Stimulated activated CD8-positive, alpha-beta memory T cell treated with anti-CD3 and anti-CD28 coated beads, Interleukin-7, amount 100 ng/mL, for 48 hours (primary cell): ENCODE results near the gene TRMU.

ENCODE experiments used
- DNase-seq, 2 donors: peaks; one replicate each; pipeline ENCODE4 v3.0.0-alpha.2; 2020; ENCODE audit warnings: low read depth in 1 of 2; ENCODE audit errors: extremely low read depth in 1 of 2

The TRMU gene

DNA sequence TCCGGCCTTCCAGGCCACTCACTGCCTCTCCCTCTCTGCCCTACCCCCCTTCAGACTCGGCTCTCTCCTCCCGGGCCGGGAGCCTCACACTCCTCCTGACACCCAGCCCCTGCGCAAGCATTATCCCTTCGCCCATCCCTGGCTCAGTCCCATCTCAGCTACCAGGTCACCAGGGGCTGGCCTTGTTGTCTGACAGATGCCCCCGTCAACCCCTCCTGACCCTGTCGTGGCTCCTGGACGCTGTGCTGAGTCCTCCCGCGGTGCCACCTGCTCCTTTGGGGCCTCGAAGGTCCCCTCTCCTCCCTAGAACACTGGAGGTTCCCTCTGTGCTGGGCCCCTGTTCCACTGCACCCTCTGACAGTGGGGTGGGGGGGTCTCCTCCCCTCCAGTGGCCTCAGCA is 32.9 kb downstream of the TRMU start:
- DNase-seq, result no peak

DNA sequence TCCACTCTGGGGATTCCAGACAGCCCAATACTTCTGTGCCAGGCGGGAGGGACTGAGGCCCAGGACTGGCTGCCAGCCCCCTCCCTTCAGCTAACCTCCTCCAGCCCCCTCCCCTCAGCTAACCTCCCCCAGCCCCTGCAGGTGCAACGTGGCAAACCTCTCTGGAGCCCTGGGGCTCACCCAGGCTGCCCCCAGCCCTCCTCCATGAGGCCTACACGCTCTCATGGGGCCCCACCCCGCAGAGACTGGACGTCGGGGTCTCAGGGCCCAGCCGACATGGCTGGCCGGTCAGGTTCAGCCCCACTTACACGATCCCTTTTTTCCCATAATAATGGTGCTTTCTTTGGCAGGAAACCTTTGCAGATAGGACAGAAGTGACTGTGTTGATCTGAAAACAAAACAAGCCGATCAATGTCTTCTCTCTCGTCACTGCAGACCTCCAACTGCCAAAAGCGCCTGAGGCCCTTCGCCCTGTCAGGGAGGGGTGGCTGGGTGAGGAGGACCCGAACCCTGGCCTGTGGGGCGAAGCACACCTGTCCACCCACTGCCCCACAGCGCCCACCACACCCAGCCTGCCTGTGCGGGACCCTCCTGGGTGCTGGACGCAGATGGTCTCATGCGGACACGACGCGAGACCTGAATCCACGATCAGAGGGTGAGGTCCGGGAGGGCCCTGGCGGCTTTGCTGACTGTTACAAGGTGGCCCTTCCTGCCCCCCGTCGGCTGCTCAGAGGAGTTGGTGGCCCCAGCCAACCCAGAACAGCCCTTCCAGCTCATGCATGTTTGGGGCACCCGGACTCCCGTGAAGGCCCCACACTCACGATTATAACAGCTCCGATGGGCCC is 33.6 kb downstream of the TRMU start:
- DNase-seq, result no peak

DNA sequence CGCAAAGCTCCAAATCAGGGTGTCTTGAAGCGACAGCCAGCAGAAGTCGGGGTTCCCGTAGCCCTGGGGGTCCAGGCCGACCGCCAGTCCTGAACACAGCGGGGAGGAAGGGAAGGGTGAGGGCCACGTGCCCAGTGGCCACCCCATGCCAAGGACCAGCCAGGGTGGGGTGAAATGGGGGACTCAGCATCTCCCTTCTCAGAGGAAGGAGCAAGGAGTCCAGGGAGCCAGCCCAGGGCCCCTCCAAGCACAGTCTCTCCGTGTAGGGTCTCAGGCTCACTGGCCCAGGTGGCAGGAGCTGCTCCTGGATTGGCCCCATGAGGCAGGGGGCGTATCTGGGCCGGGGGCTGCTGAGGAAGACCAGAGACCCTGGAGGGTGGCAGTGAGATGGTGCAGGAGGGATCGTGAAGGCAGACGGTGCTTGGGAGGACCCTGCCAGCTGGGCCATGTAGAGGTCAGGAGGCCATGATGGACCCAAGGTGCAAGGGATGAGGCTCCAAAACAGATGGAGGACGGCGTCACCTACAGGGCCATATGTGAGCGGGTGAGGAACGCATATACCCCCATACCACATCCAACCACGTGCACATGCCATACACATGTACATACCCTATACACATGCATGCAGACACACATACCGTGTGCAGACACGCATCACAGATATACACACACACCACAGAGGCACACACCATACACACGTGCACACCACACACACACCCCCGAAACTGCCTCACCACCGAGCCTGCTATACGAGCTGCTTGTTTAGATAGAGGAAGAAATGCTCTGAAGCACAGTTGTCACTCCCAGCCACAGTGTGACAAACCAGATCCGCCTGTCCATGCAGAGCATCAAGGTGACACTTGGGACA is 34.4 kb downstream of the TRMU start:
- no peak for DNase-seq

DNA sequence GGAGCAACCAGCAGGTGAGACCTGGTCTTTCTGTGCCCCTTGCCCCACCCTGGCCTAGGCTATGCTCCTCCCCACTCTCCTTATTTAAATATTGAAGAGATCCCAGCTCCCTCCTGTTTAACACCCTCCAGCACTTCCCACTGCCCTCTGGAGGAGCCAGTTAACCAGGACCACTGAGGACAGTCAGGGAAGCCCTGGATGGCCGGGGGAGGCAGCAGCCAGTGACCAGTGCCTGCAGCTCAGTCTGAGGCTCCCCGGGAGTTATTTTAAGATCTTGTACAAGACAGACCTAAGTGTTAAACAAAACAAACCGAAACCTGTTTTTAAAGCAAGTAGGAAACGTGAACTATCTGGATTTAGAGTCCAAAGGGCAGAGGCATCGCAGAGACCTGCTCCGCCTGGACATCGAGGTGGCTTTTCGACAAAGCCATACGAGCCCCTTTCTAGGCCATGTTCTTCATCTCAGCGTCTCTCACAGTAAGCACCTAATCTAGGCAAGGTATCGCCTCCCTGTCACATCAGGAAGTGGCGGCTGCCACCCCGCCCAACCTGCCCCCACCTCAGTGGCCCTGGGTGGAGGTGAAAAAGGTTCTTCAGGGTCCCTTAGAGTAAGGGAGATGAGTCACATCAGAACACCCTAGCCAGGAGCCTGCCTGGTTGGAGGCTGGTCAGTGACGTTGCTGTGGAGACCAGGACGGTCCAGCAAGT is 35.2 kb downstream of the TRMU start:
- peak in 1 of 2 donors; percentile 7 for DNase-seq

DNA sequence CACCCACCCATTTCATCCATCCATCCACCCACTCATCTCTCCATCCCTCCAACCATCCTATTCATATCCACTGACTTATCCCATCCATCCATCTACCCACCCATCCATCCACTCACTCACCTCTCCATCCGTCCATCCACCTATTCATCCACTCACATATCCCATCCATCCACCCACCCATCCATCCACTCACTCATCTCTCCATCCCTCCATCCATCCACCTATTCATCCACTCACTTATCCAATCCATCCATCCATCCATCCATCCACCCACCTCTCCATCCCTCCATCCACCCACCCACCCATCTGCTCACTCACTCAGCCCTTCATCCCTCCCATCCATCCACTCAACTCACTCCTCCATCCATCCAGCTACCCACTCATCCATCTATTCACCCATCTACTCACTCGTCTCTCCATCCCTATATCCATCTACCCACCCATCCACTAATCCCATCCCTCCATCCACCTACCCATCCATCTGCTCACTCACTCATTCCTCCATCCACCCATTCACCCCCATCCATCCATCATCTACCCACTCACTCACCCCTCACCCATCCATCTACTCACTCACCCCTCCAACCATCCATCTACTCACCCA is 36.2 kb downstream of the TRMU start:
- DNase-seq, result no peak

DNA sequence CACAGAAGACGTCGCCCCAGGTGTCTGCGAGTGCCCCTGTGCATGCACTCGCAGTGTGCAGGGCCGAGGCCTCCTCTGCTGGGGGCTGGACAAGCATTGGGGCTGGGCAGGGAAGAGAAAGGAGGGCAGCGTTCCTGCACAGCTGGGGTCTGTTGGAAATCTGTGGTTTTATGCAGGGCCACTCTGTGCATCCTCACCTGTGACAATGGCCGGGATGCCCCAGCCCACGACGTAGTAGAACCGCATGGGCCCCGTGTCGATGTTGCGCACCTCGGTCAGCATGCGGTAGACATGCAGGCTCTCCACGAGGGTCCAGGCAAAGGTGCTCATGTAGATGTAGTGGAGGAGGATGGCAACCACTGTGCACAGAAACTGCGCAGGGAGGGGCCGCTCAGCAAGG is 37.2 kb downstream of the TRMU start:
- no peak for DNase-seq

DNA sequence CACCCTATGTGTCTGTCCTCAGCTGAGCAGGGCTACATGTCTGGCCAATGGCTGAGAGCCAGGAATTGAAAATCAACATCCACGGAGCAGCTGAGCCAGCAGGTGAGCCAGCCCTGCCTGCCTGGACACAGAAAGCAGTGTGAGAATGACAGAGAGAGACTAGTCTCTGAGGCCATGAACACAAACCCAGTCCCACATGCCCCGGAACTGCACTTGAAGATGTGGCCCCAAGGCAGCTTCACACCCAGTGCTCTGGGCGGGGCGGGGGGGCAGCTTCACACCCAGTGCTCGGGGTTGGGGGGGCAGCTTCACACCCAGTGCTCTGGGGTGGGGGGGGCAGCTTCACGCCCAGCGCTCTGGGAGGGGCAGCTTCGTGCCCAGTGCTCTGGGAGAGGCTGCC is 37.6 kb downstream of the TRMU start:
- no peak for DNase-seq

DNA sequence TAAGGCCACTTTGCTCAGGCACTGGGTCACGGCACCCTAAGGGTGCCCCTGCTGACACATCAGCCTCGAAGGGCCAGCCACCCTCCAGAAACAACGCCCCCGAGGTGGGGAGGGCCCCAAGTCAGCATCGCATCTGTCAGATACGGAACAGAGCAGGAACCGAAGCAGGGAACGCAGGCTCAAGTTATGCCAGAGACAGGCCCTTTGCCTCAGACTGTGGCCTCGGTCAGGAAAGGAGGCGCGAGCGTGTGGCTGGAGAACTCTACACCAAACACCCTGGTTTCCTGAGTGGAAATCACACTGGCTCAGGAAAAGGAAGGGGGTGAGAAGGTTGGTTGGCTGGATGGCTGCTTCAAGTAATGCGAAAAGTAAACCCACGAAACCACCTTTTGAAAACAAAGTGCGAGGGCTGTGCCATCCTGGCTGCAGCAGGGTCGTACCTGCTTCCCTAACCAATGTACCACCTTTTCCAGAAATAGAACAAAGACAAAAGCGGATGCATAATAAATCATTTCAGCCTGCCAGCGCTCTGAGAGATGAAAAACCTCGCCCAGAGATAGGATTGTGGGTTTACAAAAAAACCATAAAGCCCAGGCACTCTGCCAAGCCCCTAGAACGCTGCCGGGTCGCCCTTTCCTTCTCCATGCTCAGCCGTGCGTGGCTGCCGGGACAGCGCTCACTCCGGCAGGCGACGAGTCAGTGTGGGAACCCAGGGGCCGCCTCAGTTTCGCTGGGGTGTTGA is 38.6 kb downstream of the TRMU start:
- DNase-seq, result peak in 1 of 2 donors; percentile 12

DNA sequence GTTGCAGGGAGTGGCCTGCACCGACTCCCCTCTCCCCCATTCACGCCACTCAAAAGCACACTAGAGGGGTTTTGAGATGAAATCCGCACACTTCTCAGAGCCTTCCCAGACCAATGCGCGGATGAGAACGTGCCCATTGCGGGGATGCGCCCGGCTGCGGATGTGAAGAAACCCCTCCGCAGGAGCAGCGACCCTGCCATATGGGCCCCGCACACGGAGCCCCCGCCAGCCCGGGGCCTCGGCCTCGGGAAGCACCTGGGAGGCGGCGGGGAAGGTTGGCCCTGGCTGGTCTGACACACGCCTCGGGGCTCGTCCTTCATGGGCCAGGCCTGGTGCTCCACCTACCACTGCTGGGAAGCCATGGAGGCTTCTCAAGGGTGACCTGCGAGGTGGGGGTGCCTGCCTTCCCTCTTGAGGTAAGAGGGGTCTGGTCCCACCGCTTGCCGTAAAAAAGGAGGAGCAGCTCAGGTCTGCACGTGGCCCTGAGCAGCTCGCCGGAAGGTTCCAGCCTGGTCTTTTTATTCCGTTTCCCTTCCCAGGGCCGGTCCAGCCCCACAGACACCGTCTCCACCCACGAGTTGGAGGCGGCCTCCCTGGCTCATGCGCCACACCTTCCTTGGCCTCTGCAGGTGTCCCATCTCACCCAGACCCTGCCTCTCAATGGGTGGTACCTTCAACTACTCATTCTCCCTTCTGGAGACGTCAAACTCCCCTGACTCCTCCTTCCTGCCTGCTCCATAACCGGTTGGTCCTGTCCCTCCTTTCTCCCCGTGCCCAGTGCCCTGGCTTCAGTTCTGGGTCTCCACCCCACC is 39.4 kb downstream of the TRMU start:
- DNase-seq, result no peak

DNA sequence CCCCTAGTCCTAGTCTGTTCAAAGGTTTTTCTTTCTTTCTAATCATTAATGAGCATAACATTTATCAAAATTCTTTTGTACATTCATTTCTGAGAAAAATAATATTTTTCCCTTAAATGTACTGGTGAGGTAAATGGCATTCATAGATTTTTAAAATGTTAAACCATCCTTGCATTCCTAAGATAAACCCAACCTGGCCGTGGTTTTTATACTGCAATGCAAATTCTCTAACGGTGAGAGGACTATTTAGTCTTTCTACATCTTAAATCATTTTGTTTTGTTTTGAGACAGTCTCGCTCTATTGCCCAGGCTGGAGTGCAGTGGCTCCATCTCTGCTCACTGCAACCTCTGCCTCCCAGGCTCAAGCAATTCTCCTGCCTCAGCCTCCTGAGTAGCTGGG is 40.6 kb downstream of the TRMU start:
- DNase-seq, result no peak

DNA sequence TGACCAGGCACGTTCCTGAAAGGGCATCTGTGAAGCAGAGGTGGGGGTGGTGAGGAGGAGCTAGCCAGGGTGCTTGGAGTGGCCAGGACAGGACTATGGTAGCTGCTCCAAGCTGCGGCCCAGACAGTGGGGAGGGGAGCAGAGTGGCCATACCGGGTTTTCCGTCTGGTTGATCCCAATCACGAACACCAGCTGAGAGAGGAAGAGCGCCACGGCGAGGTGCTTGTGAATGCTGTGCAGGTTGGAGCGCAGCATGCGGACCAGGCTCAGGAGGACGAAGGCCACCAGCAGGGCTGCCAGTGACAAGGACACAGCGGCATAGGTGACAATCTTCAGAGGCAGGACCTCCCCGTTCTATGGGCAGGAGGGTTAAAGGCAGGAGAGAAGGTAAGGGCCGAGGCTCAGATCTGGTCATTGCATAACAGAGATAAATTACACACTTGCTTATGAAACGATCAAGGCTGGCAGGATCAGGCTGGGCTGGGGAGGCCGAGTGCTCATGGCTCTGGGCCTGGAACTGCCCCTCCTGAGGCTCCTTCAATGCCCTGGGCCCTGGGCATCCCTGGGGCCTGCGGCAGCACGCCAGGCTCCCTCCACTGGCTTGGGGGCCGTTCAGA is 41.5 kb downstream of the TRMU start:
- DNase-seq, result no peak

DNA sequence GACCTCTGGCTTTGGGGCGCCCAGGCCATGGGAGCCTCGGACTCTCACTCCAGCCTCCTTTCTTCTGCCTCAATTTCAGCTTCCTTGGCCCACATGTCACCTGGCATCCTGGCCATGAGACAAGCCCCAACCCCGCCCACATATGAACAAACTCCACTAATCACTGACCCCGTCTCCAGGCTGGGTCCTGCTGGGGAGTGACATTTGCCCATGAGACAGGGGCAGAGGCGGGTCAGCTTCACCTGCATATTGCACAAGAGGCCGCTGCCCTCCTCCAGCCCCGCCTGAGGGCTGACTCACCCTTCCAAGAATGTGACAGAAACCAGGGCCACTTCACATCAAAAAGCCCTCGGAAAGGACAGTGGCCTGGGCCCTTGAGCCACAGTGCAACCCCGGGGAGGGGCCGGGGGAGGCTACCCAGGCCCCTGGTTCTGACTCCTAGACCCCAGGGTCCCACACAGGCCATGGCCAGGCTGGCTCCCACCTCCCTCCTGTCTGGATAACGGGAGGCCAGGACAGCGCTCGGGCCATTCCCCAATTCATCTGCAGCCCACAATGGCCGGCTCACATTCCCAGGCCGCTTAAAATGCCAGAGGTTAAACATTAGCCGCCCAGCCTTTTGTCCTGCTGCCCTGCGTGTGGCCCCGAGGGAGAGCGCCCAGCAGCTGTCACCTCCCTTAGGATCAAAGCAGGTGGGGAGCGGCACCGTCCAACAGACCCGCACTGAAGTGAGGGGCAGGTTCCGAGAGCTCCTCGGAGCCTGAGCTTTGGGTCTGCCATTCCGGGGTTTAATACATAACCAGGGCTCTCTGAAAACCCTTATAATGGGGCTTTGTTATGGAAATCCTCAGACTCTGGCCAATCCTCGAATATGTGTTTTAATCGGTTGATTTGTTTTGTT is 42.3 kb downstream of the TRMU start:
- DNase-seq, result no peak

DNA sequence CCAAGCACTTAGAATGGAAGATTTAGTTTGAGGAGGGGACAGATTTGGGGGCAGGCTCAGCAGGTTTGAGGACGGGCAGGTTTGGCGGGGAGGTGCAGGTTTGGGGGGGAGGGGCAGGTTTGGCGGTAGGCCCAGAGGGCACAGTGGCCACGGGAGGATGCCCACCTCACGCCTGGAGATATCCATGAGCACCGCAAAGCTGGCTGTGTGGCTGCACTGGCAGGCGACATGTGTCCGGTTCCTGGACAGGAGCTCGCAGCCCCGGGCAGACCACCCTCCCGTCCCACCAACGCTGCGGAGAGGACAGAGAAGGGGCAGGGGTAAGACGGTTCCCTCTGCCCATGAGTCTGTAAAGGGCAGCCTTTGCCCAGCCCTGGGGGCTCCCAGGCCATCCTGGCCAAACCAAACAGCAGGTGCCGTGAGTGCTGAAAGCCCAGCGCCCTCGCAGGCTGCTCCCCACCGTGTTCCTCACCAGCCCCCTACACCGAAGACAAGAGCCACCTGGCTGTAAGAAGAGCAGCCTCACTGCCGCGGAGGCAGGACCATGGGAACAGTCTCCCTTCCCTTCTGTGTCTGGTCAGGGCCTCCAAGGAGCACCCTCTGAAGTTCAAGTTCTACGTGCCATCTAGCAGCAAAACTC is 43.0 kb downstream of the TRMU start:
- DNase-seq, result no peak

DNA sequence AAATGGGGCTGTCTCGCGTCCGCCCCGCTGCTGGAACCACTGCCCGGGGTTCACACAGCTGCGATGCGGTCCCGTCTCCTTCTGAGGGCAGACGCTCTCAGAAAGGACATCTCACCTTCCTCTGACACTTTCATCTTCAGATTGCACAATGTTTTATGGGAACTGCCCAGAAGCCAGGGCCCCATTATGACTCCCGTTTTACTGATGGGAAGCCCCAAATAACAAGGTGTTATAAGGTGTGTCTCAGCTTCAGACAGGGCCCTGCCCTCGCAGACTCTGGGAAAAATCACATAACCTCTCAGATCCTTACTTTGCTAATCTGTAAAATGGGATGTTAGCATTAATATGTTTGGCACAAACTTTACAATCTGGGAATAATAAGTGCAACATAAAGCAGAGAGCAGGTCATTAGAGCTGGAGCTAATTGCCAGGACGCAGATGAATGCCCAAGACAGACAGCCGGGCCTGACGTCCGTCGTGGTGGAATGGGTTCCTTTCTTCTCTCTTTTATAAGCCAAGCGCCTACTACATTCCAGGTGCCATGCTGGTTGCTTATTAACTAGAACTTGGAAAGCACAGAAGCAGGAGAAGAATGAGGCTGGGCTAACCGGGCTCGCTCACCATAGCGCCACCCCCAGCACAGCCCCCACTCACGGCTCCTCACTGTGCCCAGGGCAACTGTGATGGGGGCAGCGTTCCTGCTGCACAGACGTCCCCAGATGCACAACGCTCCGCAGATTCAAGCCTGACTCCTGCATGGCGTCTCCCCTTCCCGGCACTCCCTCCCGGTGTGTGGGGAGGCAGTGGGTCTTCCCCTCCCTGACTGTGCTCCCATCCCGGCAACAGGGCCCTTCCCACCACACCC is 43.8 kb downstream of the TRMU start:
- DNase-seq, result no peak

DNA sequence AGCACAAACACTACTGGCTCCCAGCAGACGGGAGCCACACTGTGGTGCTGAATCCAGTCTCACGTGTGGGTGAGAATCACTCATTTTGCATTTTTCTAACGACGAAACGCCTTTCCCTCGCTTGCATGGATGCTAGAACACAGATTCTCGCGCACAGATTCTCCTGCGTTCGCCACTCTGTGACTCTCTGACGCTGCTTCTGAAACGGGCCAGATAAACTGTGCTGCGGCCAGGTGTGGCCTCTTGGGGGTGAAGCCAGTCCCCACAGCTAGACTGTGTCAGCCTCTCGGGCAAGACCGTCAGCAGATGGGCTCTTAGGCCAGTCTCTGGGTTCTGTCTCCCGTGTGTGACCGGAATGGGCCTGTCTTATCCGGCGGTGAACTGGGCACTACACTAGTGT is 44.6 kb downstream of the TRMU start:
- DNase-seq, result no peak

DNA sequence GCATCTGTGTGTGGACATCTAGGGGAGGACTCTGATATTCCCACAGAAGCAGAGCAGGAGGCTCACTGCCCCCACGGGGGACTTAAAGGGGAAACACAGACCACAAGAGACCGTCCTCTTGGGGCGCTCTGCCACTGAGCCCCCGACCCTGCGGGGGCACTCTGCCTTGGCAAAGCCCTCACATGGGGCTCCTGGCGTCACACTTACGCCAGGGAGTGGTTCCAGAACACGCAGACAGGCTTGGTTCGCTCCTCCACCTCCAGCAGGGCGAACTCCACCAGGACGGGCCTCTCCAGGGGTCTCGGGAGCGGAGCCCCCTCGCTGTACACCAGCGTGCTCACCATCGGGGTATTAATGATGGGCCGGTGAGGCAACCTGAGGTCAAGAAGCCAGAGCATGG is 45.1 kb downstream of the TRMU start:
- no peak for DNase-seq

DNA sequence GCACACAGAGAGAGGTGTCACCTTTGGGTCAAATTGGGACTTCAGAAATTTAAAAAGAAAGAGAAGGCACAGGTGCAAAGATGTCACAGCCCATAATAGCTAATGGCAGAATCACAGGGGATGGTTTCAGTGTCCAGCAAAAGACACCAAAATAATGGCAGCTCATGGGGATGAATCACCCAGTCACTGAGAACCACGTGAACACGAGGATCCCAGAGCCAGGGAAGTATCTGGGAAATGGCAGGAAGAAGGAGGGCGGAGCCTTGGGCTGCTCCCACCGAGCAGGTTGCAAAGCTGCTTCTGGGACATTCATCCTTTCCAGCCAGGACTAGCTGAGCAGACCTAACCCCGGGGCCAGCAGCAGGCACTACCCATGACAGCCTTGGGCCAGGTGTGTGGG is 45.6 kb downstream of the TRMU start:
- DNase-seq, result no peak
